Measurements from ENCODE around the gene SOD1. TPM values are rescaled to one million over a fixed set of nuclear protein-coding genes. Genes with fewer than 3 reads are reported as not detected.

SOD1 gene
- total RNA-seq, 1 donor from 2014 or later = 162 TPM

DNA sequence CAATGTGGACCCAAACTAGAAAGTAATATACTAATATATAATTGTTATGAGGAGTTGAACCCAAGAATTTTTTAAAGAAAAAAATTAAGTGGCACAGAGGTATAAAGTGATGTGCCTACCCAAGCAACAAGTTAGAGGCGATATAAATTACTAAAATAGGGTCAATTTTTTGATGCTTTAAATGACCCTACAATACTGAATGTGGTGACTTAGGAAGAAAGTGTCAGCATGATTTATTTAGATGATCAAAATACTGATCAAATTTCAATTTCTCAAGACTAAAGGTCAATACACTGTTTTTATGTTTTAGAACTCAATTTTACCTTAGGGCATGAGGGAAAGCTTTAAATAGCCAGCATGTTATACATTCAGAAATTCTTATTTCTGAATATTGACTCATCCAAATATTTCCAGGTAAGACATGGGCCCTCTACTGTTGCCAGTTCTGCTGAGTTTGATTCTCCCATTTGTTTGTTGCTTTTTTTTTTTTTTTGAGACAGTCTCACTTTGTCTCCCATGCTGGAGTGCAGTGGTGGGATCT is 52.3 kb downstream of the SOD1 start:
- Histone ChIP-seq H3K4me3 (no peak overlapping the region), H3K36me3 (no peaks in the 10 kb centered on the region), H3K27me3 (no peaks in the 10 kb centered on the region), H3K4me1 (peaks cover 95% of the 10 kb centered on the region), H3K27ac (no peak overlapping the region), H3K9me3 (no peaks in the 10 kb centered on the region)
- intact Hi-C loops (cut with DNase I) = no loop called here
- DNase-seq (ENCODE audit: extremely low spot score in 2 of 2) = no peak
- TF ChIP-seq POLR2A (IDR thresholded peaks at IDR 0.05) = no peak
- no peak for TF ChIP-seq POLR2AphosphoS5 (IDR thresholded peaks at IDR 0.05; ENCODE audit: insufficient read depth in 1 of 2, low read depth in 1 of 2)
- TF ChIP-seq CTCF (IDR thresholded peaks at IDR 0.05) = no peak

DNA sequence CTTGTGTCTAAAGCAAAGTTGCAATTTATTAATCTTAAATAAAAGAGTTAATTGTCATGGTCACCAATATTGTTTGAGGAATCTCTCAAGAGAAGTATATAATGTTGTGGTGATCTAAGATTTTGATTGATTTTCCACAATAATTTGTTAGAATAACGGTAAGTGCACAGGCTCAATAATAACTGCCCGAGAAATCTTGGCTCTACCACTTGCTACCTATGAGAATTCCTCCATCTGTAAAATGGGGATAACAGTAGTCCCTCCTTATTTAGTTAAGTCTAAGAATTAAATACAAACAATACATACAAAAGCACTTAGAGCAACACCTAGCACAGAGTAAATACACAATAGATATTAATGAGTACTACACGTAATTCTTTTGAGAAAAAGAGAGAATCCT is 53.6 kb downstream of the SOD1 start:
- Histone ChIP-seq H3K27ac (no peak overlapping the region), H3K9me3 (no peaks in the 10 kb centered on the region), H3K27me3 (no peaks in the 10 kb centered on the region), H3K4me3 (no peak overlapping the region), H3K4me1 (peaks cover 88% of the 10 kb centered on the region), H3K36me3 (no peaks in the 10 kb centered on the region)
- no peak for DNase-seq (ENCODE audit: extremely low spot score in 2 of 2)
- intact Hi-C loops (cut with DNase I) = no loop called here
- TF ChIP-seq CTCF (IDR thresholded peaks at IDR 0.05) (no peak), POLR2A (IDR thresholded peaks at IDR 0.05) (no peak), POLR2AphosphoS5 (IDR thresholded peaks at IDR 0.05; ENCODE audit: insufficient read depth in 1 of 2, low read depth in 1 of 2) (no peak)

GRCh38 chr21:31713973-31714740 is 54.7 kb downstream of the SOD1 start:
- TF ChIP-seq CTCF (IDR thresholded peaks at IDR 0.05) (no peak), POLR2AphosphoS5 (IDR thresholded peaks at IDR 0.05; ENCODE audit: insufficient read depth in 1 of 2, low read depth in 1 of 2) (no peak), POLR2A (IDR thresholded peaks at IDR 0.05) (no peak)
- Histone ChIP-seq H3K9me3 (no peaks in the 10 kb centered on the region), H3K27me3 (no peaks in the 10 kb centered on the region), H3K27ac (no peak overlapping the region), H3K4me3 (no peak overlapping the region), H3K36me3 (no peaks in the 10 kb centered on the region), H3K4me1 (peaks cover 78% of the 10 kb centered on the region)
- DNase-seq (ENCODE audit: extremely low spot score in 2 of 2) = no peak
- intact Hi-C loops (cut with DNase I) = no loop called here

DNA sequence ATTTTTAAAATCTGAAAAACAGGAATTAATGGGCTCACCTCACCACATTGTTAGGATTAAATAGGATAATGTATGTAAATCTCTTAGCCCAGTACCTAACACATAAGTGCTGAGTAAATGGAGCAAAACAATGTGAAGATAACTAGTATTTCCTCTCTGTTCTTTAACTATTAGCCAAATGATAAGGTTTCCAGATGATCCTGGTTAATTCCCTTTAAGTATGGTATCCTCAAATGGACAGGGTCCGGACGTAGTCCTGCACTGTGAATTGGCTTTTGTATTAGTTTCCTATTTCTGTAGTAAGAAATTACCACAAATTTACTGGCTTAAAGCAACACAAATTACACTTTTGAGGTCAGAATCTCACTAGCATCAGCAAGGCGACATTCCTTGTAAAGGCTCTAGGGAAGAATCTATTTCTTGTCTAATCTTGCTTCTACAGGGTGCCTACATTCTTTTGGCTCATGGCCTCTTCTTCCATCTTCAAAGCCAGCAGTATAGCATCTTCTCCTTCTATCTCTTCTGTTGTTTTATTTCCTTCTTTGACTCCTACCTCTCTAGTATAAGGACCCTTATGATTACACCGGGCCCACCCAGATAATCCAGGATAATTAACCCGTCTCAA is 55.4 kb downstream of the SOD1 start:
- TF ChIP-seq CTCF (IDR thresholded peaks at IDR 0.05) (no peak), POLR2AphosphoS5 (IDR thresholded peaks at IDR 0.05; ENCODE audit: insufficient read depth in 1 of 2, low read depth in 1 of 2) (no peak), POLR2A (IDR thresholded peaks at IDR 0.05) (no peak)
- Histone ChIP-seq H3K9me3 (no peaks in the 10 kb centered on the region), H3K27ac (no peak overlapping the region), H3K27me3 (no peaks in the 10 kb centered on the region), H3K36me3 (no peaks in the 10 kb centered on the region), H3K4me1 (peaks cover 71% of the 10 kb centered on the region), H3K4me3 (no peak overlapping the region)
- intact Hi-C loops (cut with DNase I) = no loop called here
- DNase-seq (ENCODE audit: extremely low spot score in 2 of 2) = no peak

- Histone ChIP-seq H3K27ac (no peak overlapping the region), H3K36me3 (no peaks in the 10 kb centered on the region), H3K4me3 (no peak overlapping the region), H3K9me3 (no peaks in the 10 kb centered on the region), H3K27me3 (no peaks in the 10 kb centered on the region), H3K4me1 (peaks cover 67% of the 10 kb centered on the region)
- no peak for DNase-seq (ENCODE audit: extremely low spot score in 2 of 2)
- intact Hi-C loops (cut with DNase I) = no loop called here
- TF ChIP-seq POLR2A (IDR thresholded peaks at IDR 0.05) (no peak), CTCF (IDR thresholded peaks at IDR 0.05) (no peak), POLR2AphosphoS5 (IDR thresholded peaks at IDR 0.05; ENCODE audit: insufficient read depth in 1 of 2, low read depth in 1 of 2) (no peak)
These were observed 56.6 kb downstream of the SOD1 start for GRCh38 chr21:31716106-31716505.

Data from vagina (tissue), 2 donors.